SKM-1 (cell line): ENCODE data around the gene F7.

Experiments used
- DNase-seq: peaks from one replicate; lab custom pipeline; 2025; ENCODE audit not compliant: unreplicated experiment; lab: John Stamatoyannopoulos, UW

F7 gene

DNA sequence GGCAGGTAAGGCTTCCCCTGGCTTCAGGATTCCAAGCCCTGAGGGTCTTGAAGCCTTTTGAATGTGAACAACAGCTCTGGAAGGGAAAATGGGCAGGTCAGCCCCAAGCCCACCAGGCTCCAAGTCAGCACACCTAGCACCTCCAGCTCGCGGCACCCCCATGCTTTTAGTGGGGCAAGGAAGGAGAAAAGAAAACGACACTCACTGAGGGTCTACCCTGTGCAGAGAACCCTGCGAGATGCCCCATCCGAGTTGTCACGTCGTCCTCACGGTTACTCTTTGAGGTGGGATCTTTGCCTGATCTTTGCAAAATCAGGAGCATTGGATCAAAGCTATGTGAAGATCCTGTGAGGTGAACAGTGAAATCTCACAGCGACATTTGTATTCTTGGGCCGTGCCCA, 11.3 kb downstream of the F7 start:
- DNase-seq, result no peak

DNA sequence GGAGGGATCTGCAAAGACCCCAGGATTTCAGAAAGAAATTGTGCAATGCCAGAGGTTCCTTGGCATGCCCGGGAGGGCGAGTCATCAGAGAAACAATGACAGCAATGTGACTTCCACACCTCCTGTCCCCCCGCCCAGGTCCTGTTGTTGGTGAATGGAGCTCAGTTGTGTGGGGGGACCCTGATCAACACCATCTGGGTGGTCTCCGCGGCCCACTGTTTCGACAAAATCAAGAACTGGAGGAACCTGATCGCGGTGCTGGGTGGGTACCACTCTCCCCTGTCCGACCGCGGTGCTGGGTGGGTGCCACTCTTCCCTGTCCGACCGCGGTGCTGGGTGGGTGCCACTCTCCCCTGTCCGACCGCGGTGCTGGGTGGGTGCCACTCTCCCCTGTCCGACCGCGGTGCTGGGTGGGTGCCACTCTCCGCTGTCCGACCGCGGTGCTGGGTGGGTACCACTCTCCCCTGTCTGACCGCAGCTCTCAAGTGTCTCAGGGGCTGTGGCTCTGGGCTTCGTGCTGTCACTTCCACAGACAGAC, 11.8 kb downstream of the F7 start:
- no peak for DNase-seq

DNA sequence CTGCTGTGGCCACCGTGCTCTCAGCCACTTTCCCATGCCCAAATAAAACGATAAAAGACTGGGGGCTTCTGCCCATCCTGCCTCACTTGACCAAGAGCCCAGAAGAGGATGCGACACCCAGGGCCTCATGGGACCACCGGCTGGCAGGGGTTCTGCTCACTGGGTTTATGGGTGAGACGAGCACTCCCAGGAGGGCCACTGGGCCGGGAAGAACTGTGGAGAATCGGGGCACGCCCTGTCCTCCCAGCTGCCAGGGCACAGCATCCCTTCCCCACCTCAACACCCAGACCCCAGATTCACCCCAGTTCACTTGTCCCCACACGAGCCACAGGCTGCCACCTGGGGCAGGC, 12.3 kb downstream of the F7 start:
- no peak for DNase-seq

GRCh38 chr13:113118261-113119021, 12.8 kb downstream of the F7 start:
- DNase-seq, result no peak

- DNase-seq, result no peak
These were observed 13.7 kb downstream of the F7 start for GRCh38 chr13:113119166-113119821.

GRCh38 chr13:113119822-113120189, 14.2 kb downstream of the F7 start:
- no peak for DNase-seq

DNA sequence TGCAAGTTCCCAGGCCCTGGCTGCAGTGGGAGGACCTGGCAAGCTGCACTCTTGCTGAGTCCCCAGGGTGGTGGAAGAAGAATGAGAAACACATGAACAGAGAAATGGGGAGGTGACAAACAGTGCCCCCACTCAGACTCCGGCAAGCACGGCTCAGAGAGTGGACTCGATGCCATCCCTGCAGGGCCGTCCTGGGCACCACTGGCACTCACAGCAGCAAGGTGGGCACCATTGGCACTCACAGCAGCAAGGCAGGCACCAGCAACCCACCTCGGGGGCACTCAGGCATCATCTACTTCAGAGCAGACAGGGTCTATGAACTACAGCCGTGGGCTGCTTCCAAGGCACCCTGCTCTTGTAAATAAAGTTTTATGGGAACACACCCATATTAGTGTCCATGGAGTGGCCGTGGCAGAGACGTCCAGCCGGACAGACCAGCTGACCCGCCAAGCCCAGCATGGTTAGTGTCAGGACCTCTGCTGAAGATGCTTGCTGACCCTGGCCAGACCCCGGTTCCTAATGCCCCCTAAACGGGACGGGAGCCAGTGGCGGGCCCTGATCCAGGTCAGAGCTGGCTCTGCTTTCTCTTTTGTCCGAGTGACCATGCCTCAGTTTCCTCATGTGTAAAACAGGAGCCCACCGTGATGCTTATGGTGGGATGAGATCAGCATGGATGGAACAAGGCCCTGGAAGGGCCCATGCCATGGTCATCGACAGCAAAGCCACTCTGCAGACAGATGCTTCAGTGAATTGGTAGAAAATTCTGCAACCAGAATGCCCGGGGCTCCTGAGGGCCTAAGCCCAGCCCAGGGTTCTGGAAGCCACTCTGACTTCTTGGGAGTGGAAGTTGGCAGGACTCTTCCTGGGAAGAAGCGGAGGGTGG, 14.9 kb downstream of the F7 start:
- no peak for DNase-seq

DNA sequence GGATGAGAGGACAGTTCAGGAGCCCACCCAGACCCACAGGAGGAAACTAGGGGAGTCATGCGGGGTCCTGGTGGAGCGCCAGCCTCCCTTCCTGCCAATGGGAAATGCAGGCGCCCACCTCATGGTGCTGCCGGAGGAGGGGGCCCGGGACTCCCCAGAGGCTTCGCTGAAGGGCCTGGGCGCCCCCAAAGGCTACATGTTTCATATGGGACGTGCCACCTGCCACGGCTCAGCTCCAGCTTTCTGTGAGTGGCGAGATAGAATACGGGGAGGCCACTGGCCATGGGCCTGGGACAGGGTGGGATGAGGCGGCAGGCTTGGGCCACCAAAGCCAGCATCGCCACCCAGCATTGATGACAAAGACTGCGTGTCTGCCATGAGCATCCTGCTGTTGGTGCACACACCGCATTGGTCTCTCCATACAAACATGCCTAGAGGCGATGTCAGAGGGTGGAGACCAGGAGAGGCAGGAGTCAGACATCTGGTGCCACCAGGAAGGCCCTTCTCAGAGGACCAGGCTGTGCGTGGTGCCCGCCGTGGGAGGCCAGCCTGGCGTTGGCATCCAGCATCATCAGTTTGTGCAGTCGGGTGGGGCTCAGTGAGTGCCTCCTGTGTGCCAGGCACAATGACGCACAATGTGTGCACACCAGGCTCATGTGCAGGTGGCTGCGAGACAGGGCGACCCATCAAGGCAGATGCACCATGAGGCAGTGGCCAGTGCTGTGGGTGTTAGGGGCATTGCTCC, 15.8 kb downstream of the F7 start:
- DNase-seq, result no peak

DNA sequence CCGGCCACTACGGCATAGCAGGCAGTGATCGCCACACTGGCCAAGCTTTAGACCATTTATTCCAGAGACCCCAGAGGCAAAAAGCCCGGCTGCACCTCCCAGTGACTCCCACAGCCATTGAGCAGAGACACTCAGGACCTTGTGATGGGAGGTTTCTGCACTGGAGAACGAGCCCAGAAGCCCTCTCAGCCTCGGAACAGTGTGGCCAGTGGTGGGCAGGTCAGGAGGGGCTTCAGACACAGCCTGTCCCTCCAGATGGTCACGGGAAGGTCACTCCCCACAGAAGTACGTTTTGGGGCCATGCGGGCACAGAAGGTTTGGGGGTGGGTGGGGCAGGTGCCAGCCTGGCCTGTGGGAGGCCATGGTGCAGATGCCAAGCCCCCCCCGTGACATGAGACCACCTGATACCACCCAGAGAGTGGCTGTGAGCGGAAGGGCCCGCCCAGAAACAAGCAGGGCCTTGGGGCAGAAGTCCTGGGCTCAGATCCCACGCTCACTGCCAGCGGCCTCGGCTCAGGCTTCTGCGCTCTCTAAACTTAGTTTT, 16.4 kb downstream of the F7 start:
- DNase-seq, result no peak

- no peak for DNase-seq
These were observed 17.1 kb downstream of the F7 start, which contains the start of gene F10 for GRCh38 chr13:113122550-113123225. Gene F10, plus strand, starts transcription at chr13:113122799. Its CDS starts 57 bp downstream, at chr13:113122856.

- DNase-seq, result no peak
These were observed 17.9 kb downstream of the F7 start for GRCh38 chr13:113123226-113124201.

DNA sequence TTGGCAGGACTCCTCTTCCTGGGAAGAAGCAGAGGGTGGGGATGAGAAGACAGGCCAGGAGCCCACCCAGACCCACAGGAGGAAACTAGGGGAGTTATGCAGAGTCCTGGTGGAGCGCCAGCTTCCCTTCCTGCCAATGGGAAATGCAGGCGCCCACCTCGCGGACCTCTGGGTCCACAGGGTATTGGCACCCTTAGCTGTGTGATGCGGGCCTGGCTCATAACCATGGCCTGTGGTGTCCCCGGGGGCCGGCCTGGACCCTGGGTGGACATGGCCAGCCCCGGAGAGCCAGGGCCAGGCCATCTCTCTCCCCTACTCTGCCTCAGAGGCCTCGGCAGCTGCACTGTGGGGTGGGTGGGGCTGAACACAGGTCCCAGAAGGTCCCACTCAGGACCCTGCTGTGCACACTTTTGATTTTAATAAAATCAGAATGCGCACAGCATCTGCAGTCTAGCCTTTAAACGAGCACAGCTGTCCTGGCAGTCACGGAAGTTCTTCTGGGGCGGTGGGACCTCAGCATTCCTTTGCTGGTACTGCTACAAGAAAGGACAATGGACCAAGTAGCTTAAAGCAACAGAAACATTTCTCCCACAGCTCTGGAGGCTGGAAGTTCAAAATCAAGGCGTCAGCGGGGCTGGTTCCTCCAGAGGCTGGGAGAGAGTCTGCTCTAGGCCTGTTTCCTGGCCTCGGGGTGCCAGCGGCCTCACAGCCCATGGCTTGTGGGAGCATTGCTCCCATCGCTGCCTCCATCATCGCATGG, 18.8 kb downstream of the F7 start:
- no peak for DNase-seq

GRCh38 chr13:113125506-113126264, 20.1 kb downstream of the F7 start:
- no peak for DNase-seq

- DNase-seq, result no peak
These were observed 20.9 kb downstream of the F7 start for GRCh38 chr13:113126265-113127150.

GRCh38 chr13:113129480-113129879, 23.9 kb downstream of the F7 start:
- DNase-seq, result no peak
